SH-SY5Y (cell line): Measurements from ENCODE around the gene COL20A1.

Experiments
- GATA2 ChIP-seq: IDR thresholded peaks from 2 replicates; pipeline ENCODE4 v1.6.1; 2011; ENCODE audit warnings: mild to moderate bottlenecking, low read depth, low read length
- GATA3 ChIP-seq: IDR thresholded peaks from 2 replicates; pipeline ENCODE4 v1.6.1; 2011; ENCODE audit warnings: low read depth, mild to moderate bottlenecking, low read length, moderate library complexity

DNA sequence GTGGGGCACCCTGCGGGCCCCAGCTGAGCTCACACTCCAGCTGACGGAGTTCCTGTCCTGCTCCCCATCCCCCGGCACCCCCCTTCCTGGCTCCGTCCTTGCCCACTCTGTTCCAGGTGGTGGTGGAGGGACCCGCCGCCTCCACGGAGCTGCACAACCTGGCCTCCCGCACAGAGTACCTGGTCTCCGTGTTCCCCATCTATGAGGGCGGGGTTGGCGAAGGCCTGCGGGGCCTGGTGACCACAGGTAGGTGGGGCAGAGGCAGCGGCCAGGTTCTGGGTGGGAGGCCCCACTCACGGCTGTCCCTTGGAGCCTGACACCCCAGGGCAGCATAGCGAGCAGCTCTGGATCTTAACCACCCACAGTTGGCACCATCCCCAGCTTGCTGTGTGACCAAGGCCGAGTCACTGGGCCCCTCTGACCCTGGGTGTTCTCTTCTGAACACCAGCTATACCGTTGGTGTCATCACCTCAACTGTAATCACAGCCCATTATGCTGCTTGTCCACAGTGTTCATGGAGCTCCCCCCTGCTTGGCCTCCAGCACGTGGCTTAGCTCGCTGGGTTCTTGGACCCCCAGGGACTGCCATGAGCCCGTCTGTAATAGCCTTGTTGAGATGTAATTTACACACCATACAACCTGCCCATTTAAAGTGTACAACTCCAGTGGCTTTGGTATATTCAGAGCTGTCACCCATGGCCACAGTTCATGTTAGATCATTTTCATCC, 17.4 kb downstream of the COL20A1 start:
- no peak for TF ChIP-seq GATA2
- no peak for TF ChIP-seq GATA3
